Subcutaneous adipose tissue (tissue), 4 donors: ENCODE results near the gene SOCS3. TPM values are rescaled to one million over a fixed set of nuclear protein-coding genes. Genes with fewer than 3 reads are reported as not detected.

Experiments used
- CTCF ChIP-seq: fragments of 450-650 bp; IDR thresholded peaks from one replicate; pipeline ENCODE4 v1.5.1; 2016; ENCODE audit warnings: low read depth, mild to moderate bottlenecking, control low read depth, antibody characterized with exemption, moderate library complexity
- total RNA-seq, 4 donors: library from RNA; depleted of rRNA; stranded (reverse); fragments of >200 nt; gene quantifications; one replicate each; pipeline ENCODE4 v1.1.0, GENCODE V29; 2016

SOCS3 gene
- total RNA-seq, 4 donors from 2014 or later, result 15.4 to 33.3 (median 24.7) TPM

GRCh38 chr17:78341559-78342448 is 18.1 kb downstream of the SOCS3 start:
- TF ChIP-seq CTCF, result no peak

- TF ChIP-seq CTCF, result no peak
These were observed 19.5 kb downstream of the SOCS3 start for GRCh38 chr17:78340183-78340955.

DNA sequence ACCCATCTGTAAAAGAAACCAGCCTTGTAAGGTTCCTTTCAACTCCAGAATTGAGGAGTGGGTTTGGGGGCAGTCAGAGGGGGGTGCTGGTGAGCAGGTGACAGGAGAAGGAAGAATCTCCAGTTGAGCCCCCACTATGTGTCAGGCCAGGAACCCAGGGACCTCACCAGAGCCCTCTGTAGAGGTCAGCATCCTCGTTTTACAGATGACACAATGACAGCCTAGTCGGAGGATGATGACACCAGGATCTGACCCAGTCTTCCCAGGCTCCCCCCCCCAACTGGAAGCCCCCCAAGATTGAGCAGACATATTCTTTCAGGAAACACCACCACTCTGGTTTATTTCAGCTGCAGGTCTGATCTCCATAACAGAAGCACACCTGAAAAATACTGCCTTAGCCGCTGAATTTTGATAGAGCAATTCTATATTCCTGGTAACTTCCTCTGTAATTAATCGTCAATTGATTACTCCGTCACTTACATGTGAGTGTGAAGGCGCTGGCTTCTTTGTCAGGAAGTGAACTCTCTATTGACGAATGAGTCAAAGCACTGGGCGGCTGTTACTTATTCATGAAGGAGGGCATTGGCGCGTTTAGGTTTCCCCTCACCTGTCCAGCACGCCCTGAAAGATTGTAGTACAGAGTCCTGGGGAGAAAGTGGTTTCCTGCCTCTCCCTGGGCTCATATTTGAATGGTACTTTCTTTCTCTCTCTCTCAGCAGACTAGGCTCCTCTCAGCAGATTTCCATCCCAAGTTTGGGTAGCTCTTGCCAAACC is 21.2 kb downstream of the SOCS3 start:
- TF ChIP-seq CTCF, result no peak

GRCh38 chr17:78337244-78338109 is 22.4 kb downstream of the SOCS3 start:
- TF ChIP-seq CTCF, result no peak

DNA sequence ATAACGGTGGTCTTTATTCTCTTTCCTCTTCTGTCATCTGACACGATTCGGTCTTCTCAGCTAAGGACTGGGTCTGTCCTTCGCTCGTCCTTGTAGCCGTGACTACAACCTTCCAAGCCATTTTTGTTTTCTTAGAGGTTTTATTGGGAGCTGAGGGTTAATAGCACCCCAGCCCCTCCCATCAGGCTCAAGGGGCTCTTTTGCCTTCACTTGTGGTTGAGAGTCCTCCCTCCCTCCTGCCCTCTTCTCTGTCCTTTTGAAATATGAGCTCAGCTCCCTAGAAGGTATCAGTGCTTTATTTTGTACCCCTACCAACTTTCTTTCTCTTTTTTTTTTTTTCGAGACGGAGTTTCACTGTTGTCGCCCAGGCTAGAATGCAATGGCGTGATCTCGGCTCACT is 24.7 kb downstream of the SOCS3 start:
- TF ChIP-seq CTCF, result no peak

- no peak for TF ChIP-seq CTCF
These were observed 26.9 kb downstream of the SOCS3 start for GRCh38 chr17:78332991-78333390.
